Psoas muscle (tissue), 8 donors: ENCODE data around the gene ZFHX3. TPM values are rescaled to one million over a fixed set of nuclear protein-coding genes. Genes with fewer than 3 reads are reported as not detected.

Experiments
- ATAC-seq, 4 donors: fragments of 200-7000 bp; cut with Tn5 transposase; one replicate each; pipeline ENCODE4 v1.9.1; 2020; ENCODE audit warnings: moderate library complexity in 3 of 4, mild to moderate bottlenecking in 2 of 4
- DNase-seq, 2 donors: peaks; one replicate each; pipeline ENCODE4 v3.0.0-alpha.2; 2020
- H3K27ac ChIP-seq: fragments of 200-600 bp; one replicate; pipeline ENCODE4 v1.8.0; 2022
- H3K27me3 ChIP-seq, 3 donors: fragments of 200-600 bp in 1 of 3; one replicate each; pipeline versions ENCODE4 v1.6.1 to v1.8.0; 2013 to 2022; ENCODE audit warnings: low read length in 2 of 3, mild to moderate bottlenecking in 2 of 3, moderate library complexity in 1 of 3; ENCODE audit not compliant: insufficient read depth in 3 of 3
- H3K36me3 ChIP-seq, 2 donors: fragments of 200-600 bp in 1 of 2; one replicate each; pipeline versions ENCODE4 v1.6.1 to v1.8.0; 2013 to 2022; ENCODE audit warnings: low read depth in 1 of 2, mild to moderate bottlenecking in 1 of 2, moderate library complexity in 1 of 2; ENCODE audit not compliant: insufficient read depth in 1 of 2
- H3K4me1 ChIP-seq: fragments of 200-600 bp; one replicate; pipeline ENCODE4 v1.8.0; 2022
- H3K4me3 ChIP-seq: fragments of 200-600 bp; one replicate; pipeline ENCODE4 v1.8.0; 2022; ENCODE audit warnings: mild to moderate bottlenecking
- H3K9me3 ChIP-seq: fragments of 200-600 bp; one replicate; pipeline ENCODE4 v1.8.0; 2022
- CTCF ChIP-seq: fragments of 200-600 bp; IDR thresholded peaks from one replicate; pipeline ENCODE4 v1.8.0; 2022; ENCODE audit warnings: antibody characterized with exemption
- WGBS, 3 donors: extraction: QIAGEN DNeasy Blood & Tissue Kit; methylation state at CpG; one replicate each; pipeline versions ENCODE4 v1.1.6 to v1.1.7; 2013; 5-methylcytosine and 5-hydroxymethylcytosine counted together
- intact Hi-C, 2 donors: fragments of 100-400 bp; cut with DNase I; formaldehyde crosslinking; loops; one replicate each; pipeline versions ENCODE4 v1.11.0 to v1.14.2; 2022
- polyA plus RNA-seq, 3 donors: library from polyadenylated mRNA; stranded (reverse); fragments of 200-250 nt; gene quantifications; one replicate each; pipeline ENCODE4 v1.2.3, GENCODE V29; 2013
- total RNA-seq, 4 donors: library from RNA; stranded (reverse); fragmentation: NEBNext Ultra II Directional in 2 of 4; extraction: Animal tissue kit (Norgen Biotek cat#: 25700) in 2 of 4; gene quantifications; one replicate each; pipeline versions ENCODE4 v1.2.1 to v1.2.4, GENCODE V29; 2021 to 2023
- donor health status: healthy with polysubstance abuse.
- donor health status: DM: no; HTN: no; CAD: no; lungs with moderate emphysema.
- donor health status: Bipolar disorder and iron deficiency.
- donor health status: healthy.
- donor health status: DM: yes; HTN: yes; CAD: no.
- donor health status: DM: no; HTN: no; CAD: no.
- donor health status: DM: no; HTN: no; CAD: no.
- donor health status: DM: yes; HTN: yes; CAD: no.

Gene ZFHX3
- total and polyA plus RNA-seq, 7 donors = 3.3 to 36.9 (median 11.5) TPM

GRCh38 chr16:73033271-73033998 lies 14.5 kb downstream of the ZFHX3 start:
- intact Hi-C loops = no loop called here
- Histone ChIP-seq H3K36me3 (no peaks in the 10 kb centered on the region), H3K4me3 (peak overlapping the region; percentile 18), H3K9me3 (no peaks in the 10 kb centered on the region), H3K27me3 (no peaks in the 10 kb centered on the region), H3K4me1 (peaks cover 79% of the 10 kb centered on the region), H3K27ac (peak overlapping the region; percentile 83)
- WGBS, 3 donors = 22 to 35% (median 24%) methylated on average over 19 to 20 of the region's 20 CpGs
- DNase-seq (no peak), ATAC-seq (peak in 3 of 4 donors; percentile 12 to 30 (median 24))
- TF ChIP-seq CTCF = no peak

- Histone ChIP-seq H3K27me3 (no peaks in the 10 kb centered on the region), H3K4me3 (peak overlapping the region; percentile 4), H3K9me3 (no peaks in the 10 kb centered on the region), H3K36me3 (no peaks in the 10 kb centered on the region), H3K27ac (peak overlapping the region; percentile 83), H3K4me1 (peaks cover 79% of the 10 kb centered on the region)
- no peak for DNase-seq
- intact Hi-C loops = no loop called here
- no peak for TF ChIP-seq CTCF
- no peak for ATAC-seq
- 58 to 81% (median 63%) methylated on average over 10 of the region's 10 CpGs for WGBS, 3 donors
Observed at GRCh38 chr16:73032541-73033270, 15.2 kb downstream of the ZFHX3 start.

DNA sequence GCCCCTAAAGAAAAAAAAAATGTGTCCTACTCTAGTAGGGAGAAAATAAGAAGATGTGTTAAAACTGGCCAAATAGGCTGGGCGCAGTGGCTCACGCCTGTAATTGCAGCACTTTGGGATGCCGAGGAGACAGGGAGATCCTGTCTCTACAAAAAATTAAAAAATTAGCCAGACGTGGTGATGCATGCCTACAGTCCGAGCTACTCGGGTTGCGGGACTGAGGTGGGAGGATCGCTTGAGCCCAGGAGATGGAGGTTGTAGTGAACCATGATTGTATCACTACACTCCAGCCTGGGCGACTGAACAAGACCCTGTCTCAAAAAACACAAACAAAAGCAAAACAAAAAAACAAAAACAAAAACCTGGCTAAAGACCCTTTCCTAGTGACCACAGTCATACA lies 15.9 kb downstream of the ZFHX3 start:
- DNase-seq (no peak), ATAC-seq (no peak)
- peak overlapping the region; percentile 83 for H3K27ac ChIP-seq
- no peaks in the 10 kb centered on the region for H3K27me3 ChIP-seq
- intact Hi-C loops = no loop called here
- H3K4me1 ChIP-seq = peaks cover 79% of the 10 kb centered on the region
- no peak overlapping the region for H3K4me3 ChIP-seq
- H3K36me3 ChIP-seq = no peaks in the 10 kb centered on the region
- TF ChIP-seq CTCF = no peak
- 79 to 87% (median 82%) methylated on average over 9 of the region's 9 CpGs for WGBS, 3 donors
- no peaks in the 10 kb centered on the region for H3K9me3 ChIP-seq

DNA sequence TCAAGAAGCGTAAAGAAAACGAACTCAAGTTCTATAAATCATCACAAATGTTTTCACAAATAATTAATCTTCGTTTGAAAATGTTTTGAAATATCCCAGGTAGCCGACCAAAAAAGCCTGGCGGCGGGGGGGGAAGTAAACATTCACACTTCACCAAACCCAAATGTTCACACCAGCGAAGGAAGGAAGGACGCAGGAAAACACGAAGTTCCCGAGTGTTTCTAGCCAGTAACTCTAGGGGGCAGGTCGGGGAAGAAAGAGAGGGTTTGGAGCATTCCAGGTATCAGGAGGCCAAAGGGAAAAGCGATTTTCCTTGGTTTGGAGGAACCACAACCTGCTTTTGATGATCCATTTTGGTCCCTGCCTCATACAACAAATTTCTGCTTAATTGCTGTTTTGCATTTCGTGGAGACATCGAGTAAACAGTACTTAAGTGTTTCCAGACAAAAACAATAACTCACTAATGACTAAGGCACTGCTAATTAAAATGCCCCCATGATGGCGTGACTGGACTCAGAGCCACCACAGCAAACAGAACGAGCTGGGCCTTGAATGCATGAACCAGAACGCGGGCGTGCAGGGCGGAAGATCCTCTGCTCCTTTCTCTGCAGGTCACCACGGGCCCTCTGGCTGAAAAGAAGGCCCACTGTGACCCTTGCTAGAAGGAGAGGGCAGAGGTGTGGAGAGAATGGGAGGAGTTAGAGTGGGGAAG lies 16.6 kb downstream of the ZFHX3 start:
- Histone ChIP-seq H3K9me3 (no peaks in the 10 kb centered on the region), H3K36me3 (no peaks in the 10 kb centered on the region), H3K27me3 (no peaks in the 10 kb centered on the region), H3K4me3 (no peak overlapping the region), H3K27ac (peak overlapping the region; percentile 83), H3K4me1 (peaks cover 79% of the 10 kb centered on the region)
- DNase-seq (no peak), ATAC-seq (no peak)
- 79 to 84% (median 81%) methylated on average over 21 of the region's 21 CpGs for WGBS, 3 donors
- intact Hi-C loops = no loop called here
- TF ChIP-seq CTCF = no peak
